ENCODE data around the gene ZSCAN2. TPM values are rescaled to one million over a fixed set of nuclear protein-coding genes. Genes with fewer than 3 reads are reported as not detected.
A peak's percentile ranks its signal among the peaks of the same experiment; 100 is the strongest.

Gene ZSCAN2
- total and polyA plus RNA-seq, 10 of the 15 experiments (the other 5 are each of a cell fraction or from before 2014, with no cell fraction given) = 2.7 to 13.2 (median 8.6) TPM

DNA sequence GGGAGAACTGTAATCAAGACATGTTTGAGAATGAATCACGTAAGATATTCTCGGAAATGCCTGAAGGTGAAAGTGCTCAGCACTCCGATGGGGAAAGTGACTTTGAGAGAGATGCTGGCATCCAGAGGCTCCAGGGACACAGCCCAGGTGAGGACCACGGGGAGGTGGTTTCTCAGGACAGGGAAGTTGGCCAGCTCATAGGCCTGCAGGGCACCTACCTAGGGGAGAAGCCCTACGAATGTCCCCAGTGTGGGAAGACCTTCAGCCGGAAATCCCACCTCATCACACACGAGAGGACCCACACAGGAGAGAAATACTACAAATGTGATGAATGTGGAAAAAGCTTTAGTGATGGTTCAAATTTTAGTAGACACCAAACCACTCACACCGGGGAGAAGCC, 19.8 kb downstream of the ZSCAN2 start:
- TF ChIP-seq SRF (IDR thresholded peaks at IDR 0.05; ENCODE audit: low read depth in 2 of 2, low read length in 2 of 2) (no peak), SREBF2 (IDR thresholded peaks at IDR 0.05; ENCODE audit: low read length) (no peak), RFX5 (IDR thresholded peaks at IDR 0.05; ENCODE audit: low read depth, low read length) (no peak), NFXL1 (IDR thresholded peaks at IDR 0.05; ENCODE audit: borderline replicate concordance) (no peak), IRF4 (IDR thresholded peaks at IDR 0.05; ENCODE audit: low read depth, low read length) (no peak), CTCF (IDR thresholded peaks at IDR 0.05 in 2 of 3, conservative IDR thresholded peaks at IDR 0.05 in 1 of 3; ENCODE audit: control insufficient read depth in 2 of 3, extremely low read depth in 1 of 3, insufficient read depth in 1 of 3, low read depth in 3 of 3, low read length in 3 of 3) (no peak), EGR1 (IDR thresholded peaks at IDR 0.05; ENCODE audit: borderline replicate concordance in 1 of 2, low read depth in 2 of 2, low read length in 2 of 2) (no peak), ASH2L (IDR thresholded peaks at IDR 0.05; ENCODE audit: borderline replicate concordance, low read depth) (no peak), TARDBP (IDR thresholded peaks at IDR 0.05; ENCODE audit: borderline replicate concordance) (no peak), NR2C2 (IDR thresholded peaks at IDR 0.05; ENCODE audit: borderline replicate concordance, control insufficient read depth, insufficient read length, low read depth) (no peak), CHD1 (IDR thresholded peaks at IDR 0.05; ENCODE audit: low read depth, low read length) (no peak), FOXM1 (IDR thresholded peaks at IDR 0.05; ENCODE audit: low read depth, low read length) (no peak), IRF3 (IDR thresholded peaks at IDR 0.05) (no peak), EZH2 (IDR thresholded peaks at IDR 0.05; ENCODE audit: borderline replicate concordance, control insufficient read depth, low read depth, low read length) (no peak), CBX5 (IDR thresholded peaks at IDR 0.05; ENCODE audit: low read depth) (no peak)
- TF ChIP-seq, protein P1, sequence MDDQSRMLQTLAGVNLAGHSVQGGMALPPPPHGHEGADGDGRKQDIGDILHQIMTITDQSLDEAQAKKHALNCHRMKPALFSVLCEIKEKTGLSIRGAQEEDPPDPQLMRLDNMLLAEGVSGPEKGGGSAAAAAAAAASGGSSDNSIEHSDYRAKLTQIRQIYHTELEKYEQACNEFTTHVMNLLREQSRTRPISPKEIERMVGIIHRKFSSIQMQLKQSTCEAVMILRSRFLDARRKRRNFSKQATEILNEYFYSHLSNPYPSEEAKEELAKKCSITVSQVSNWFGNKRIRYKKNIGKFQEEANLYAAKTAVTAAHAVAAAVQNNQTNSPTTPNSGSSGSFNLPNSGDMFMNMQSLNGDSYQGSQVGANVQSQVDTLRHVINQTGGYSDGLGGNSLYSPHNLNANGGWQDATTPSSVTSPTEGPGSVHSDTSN (IDR thresholded peaks at IDR 0.05; ENCODE audit: insufficient replicate concordance, low read depth, low read length) = no peak
- TF ChIP-seq, protein P2, sequence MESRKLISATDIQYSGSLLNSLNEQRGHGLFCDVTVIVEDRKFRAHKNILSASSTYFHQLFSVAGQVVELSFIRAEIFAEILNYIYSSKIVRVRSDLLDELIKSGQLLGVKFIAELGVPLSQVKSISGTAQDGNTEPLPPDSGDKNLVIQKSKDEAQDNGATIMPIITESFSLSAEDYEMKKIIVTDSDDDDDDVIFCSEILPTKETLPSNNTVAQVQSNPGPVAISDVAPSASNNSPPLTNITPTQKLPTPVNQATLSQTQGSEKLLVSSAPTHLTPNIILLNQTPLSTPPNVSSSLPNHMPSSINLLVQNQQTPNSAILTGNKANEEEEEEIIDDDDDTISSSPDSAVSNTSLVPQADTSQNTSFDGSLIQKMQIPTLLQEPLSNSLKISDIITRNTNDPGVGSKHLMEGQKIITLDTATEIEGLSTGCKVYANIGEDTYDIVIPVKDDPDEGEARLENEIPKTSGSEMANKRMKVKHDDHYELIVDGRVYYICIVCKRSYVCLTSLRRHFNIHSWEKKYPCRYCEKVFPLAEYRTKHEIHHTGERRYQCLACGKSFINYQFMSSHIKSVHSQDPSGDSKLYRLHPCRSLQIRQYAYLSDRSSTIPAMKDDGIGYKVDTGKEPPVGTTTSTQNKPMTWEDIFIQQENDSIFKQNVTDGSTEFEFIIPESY (IDR thresholded peaks at IDR 0.05) = no peak
- no peak overlapping the region for H3K27ac ChIP-seq (ENCODE audit: control insufficient read depth, insufficient read depth)
- H3K79me2 ChIP-seq (ENCODE audit: control insufficient read depth, insufficient read depth, low read length) = no peaks in the 10 kb centered on the region
- no peak for DNase-seq (ENCODE audit: low read depth, low spot score)
- ChIA-PET CTCF (interaction anchor here (0.8 to 2.3 kb wide), 2 partner anchors 17 to 22 kb away, joined by 3 to 8 read pairs; no protein-coding TSS in a partner anchor), RAD21 (ENCODE audit: unreplicated experiment) (no interaction called here), SMC1A (ENCODE audit: uncharacterized antibody, unreplicated experiment) (interaction anchor here (0.5 to 1.6 kb wide), 4 partner anchors 10 to 45 kb away, joined by 3 read pairs; no protein-coding TSS in a partner anchor), POLR2A (no interaction called here)
- peaks cover 26% of the 10 kb centered on the region for H3K9me3 ChIP-seq (replicated peaks; ENCODE audit: control insufficient read depth, insufficient read depth, low read length)
- H3K27me3 ChIP-seq (replicated peaks in 1 of 2; ENCODE audit: control insufficient read depth in 2 of 2, insufficient read depth in 2 of 2, low read length in 1 of 2) = no peaks in the 10 kb centered on the region
- no peak overlapping the region for H3K4me3 ChIP-seq
- no peak for FAIRE-seq
- H2AFZ ChIP-seq (ENCODE audit: control insufficient read depth, low read depth, low read length) = no peak overlapping the region
- in situ Hi-C loops (cut with MboI) = no loop called here
- H3K4me1 ChIP-seq (ENCODE audit: control insufficient read depth, insufficient read depth, low read length) = no peaks in the 10 kb centered on the region
- H3K4me2 ChIP-seq (ENCODE audit: control insufficient read depth, insufficient read depth) = no peak overlapping the region
- intact Hi-C loops (cut with micrococcal nuclease; ENCODE audit: unreplicated experiment) = no loop called here
- WGBS (ENCODE audit: insufficient coverage, insufficient replicate concordance, low lambda C conversion rate, missing lambda C conversion rate) = 77% methylated on average over 8 of the region's 8 CpGs
- BruUV-seq (replicated peaks) = TSS peak; percentile 42
- H4K20me1 ChIP-seq (ENCODE audit: control insufficient read depth, insufficient read depth) = no peaks in the 10 kb centered on the region
- no peak for ATAC-seq
- H3K36me3 ChIP-seq (ENCODE audit: control insufficient read depth in 2 of 2, insufficient read depth in 2 of 2, low read length in 1 of 2) = peaks cover 1 to 10% of the 10 kb centered on the region in 2 experiments
- H3K9ac ChIP-seq (ENCODE audit: control insufficient read depth, insufficient read depth, low read length) = no peak overlapping the region

All from GM12878 (cell line).